MG63 (cell line): ENCODE measurements around the gene C16orf78. TPM values are rescaled to one million over a fixed set of nuclear protein-coding genes. Genes with fewer than 3 reads are reported as not detected.
"Not testable (repeated sequence)": the region's sequence is repeated elsewhere in the genome, so short reads cannot be mapped to it uniquely, and the experiment has no call there.

Experiments used
- DNase-seq: peaks from one replicate; pipeline ENCODE4 v3.0.0-alpha.2; 2020
- H3K27me3 ChIP-seq: fragments of 250-450 bp; sonication (Bioruptor Pico); 2 replicates; pipeline ENCODE4 v1.5.1; 2020; ENCODE audit warnings: mild to moderate bottlenecking, moderate library complexity
- H3K36me3 ChIP-seq: fragments of 250-450 bp; sonication (Bioruptor Pico); 2 replicates; pipeline ENCODE4 v1.5.1; 2020; ENCODE audit warnings: mild to moderate bottlenecking, moderate library complexity
- H3K4me3 ChIP-seq: fragments of 250-450 bp; sonication (Bioruptor Pico); 2 replicates; pipeline ENCODE4 v1.5.1; 2020; ENCODE audit warnings: mild to moderate bottlenecking, moderate library complexity
- H3K9me3 ChIP-seq: fragments of 250-450 bp; sonication (Bioruptor Pico); 2 replicates; pipeline ENCODE4 v1.5.1; 2020; ENCODE audit warnings: mild to moderate bottlenecking, moderate library complexity
- total RNA-seq: library from RNA; depleted of rRNA; stranded (reverse); fragments of >200 nt; shearing (Covaris generic); gene quantifications from 2 replicates; pipeline ENCODE4 v1.2.3, GENCODE V29; 2014; ENCODE audit warnings: low replicate concordance

C16orf78 gene
- total RNA-seq, 1 experiment from 2014 or later = not detected

GRCh38 chr16:49345829-49346228 is 27.8 kb upstream of the C16orf78 start:
- DNase-seq = no peak
- Histone ChIP-seq H3K36me3 (no peaks in the 10 kb centered on the region), H3K4me3 (no peak overlapping the region), H3K27me3 (no peaks in the 10 kb centered on the region), H3K9me3 (no peaks in the 10 kb centered on the region)

- Histone ChIP-seq H3K4me3 (no peak overlapping the region), H3K27me3 (no peaks in the 10 kb centered on the region), H3K36me3 (no peaks in the 10 kb centered on the region), H3K9me3 (no peaks in the 10 kb centered on the region)
- DNase-seq = no peak
Measured at GRCh38 chr16:49346459-49346858, 27.1 kb upstream of the C16orf78 start.

GRCh38 chr16:49347476-49347875 is 26.1 kb upstream of the C16orf78 start:
- no peak for DNase-seq
- H3K9me3 ChIP-seq = no peaks in the 10 kb centered on the region
- H3K4me3 ChIP-seq = no peak overlapping the region
- no peaks in the 10 kb centered on the region for H3K36me3 ChIP-seq
- no peaks in the 10 kb centered on the region for H3K27me3 ChIP-seq

- H3K9me3 ChIP-seq = no peaks in the 10 kb centered on the region
- no peaks in the 10 kb centered on the region for H3K36me3 ChIP-seq
- no peak overlapping the region for H3K4me3 ChIP-seq
- no peak for DNase-seq
- no peaks in the 10 kb centered on the region for H3K27me3 ChIP-seq
Measured at GRCh38 chr16:49348408-49349176, 25.0 kb upstream of the C16orf78 start.

GRCh38 chr16:49349446-49350168 is 24.0 kb upstream of the C16orf78 start:
- no peak overlapping the region for H3K4me3 ChIP-seq
- no peaks in the 10 kb centered on the region for H3K9me3 ChIP-seq
- no peak for DNase-seq
- no peaks in the 10 kb centered on the region for H3K27me3 ChIP-seq
- no peaks in the 10 kb centered on the region for H3K36me3 ChIP-seq

GRCh38 chr16:49350265-49351095 is 23.1 kb upstream of the C16orf78 start:
- peak; percentile 12 for DNase-seq
- Histone ChIP-seq H3K4me3 (no peak overlapping the region), H3K27me3 (no peaks in the 10 kb centered on the region), H3K36me3 (no peaks in the 10 kb centered on the region), H3K9me3 (no peaks in the 10 kb centered on the region)

GRCh38 chr16:49351096-49351487 is 22.5 kb upstream of the C16orf78 start:
- Histone ChIP-seq H3K4me3 (no peak overlapping the region), H3K36me3 (no peaks in the 10 kb centered on the region), H3K27me3 (no peaks in the 10 kb centered on the region), H3K9me3 (no peaks in the 10 kb centered on the region)
- no peak for DNase-seq

- no peaks in the 10 kb centered on the region for H3K9me3 ChIP-seq
- no peaks in the 10 kb centered on the region for H3K27me3 ChIP-seq
- no peak for DNase-seq
- H3K4me3 ChIP-seq = no peak overlapping the region
- H3K36me3 ChIP-seq = no peaks in the 10 kb centered on the region
Measured at GRCh38 chr16:49352892-49353291, 20.7 kb upstream of the C16orf78 start.

GRCh38 chr16:49353680-49354079 is 19.9 kb upstream of the C16orf78 start:
- H3K9me3 ChIP-seq = no peaks in the 10 kb centered on the region
- H3K36me3 ChIP-seq = no peaks in the 10 kb centered on the region
- no peak for DNase-seq
- no peaks in the 10 kb centered on the region for H3K27me3 ChIP-seq
- H3K4me3 ChIP-seq = no peak overlapping the region

GRCh38 chr16:49354101-49354500 is 19.5 kb upstream of the C16orf78 start:
- Histone ChIP-seq H3K4me3 (no peak overlapping the region), H3K9me3 (no peaks in the 10 kb centered on the region), H3K27me3 (no peaks in the 10 kb centered on the region), H3K36me3 (no peaks in the 10 kb centered on the region)
- DNase-seq = no peak

GRCh38 chr16:49354991-49355390 is 18.6 kb upstream of the C16orf78 start:
- DNase-seq = no peak
- no peak overlapping the region for H3K4me3 ChIP-seq

GRCh38 chr16:49355933-49356665 is 17.5 kb upstream of the C16orf78 start:
- DNase-seq = no peak
- Histone ChIP-seq H3K36me3 (no peaks in the 10 kb centered on the region), H3K27me3 (no peaks in the 10 kb centered on the region), H3K9me3 (no peaks in the 10 kb centered on the region), H3K4me3 (no peak overlapping the region)

More at GRCh38 chr16:49354991-49355390, 18.6 kb upstream of the C16orf78 start:
- Histone ChIP-seq H3K9me3 (no peaks in the 10 kb centered on the region), H3K36me3 (no peaks in the 10 kb centered on the region), H3K27me3 (no peaks in the 10 kb centered on the region)

- no peaks in the 10 kb centered on the region for H3K27me3 ChIP-seq
Measured at GRCh38 chr16:49356728-49357488, 16.7 kb upstream of the C16orf78 start.

GRCh38 chr16:49359591-49359990 is 14.0 kb upstream of the C16orf78 start:
- no peaks in the 10 kb centered on the region for H3K27me3 ChIP-seq
- no peak for DNase-seq
- no peak overlapping the region for H3K4me3 ChIP-seq
- no peaks in the 10 kb centered on the region for H3K9me3 ChIP-seq
- H3K36me3 ChIP-seq = no peaks in the 10 kb centered on the region

More at GRCh38 chr16:49356728-49357488, 16.7 kb upstream of the C16orf78 start:
- Histone ChIP-seq H3K9me3 (no peaks in the 10 kb centered on the region), H3K4me3 (no peak overlapping the region), H3K36me3 (no peaks in the 10 kb centered on the region)
- no peak for DNase-seq

GRCh38 chr16:49361731-49362130 is 11.9 kb upstream of the C16orf78 start:
- H3K9me3 ChIP-seq, DNase-seq, H3K27me3 ChIP-seq, H3K4me3 ChIP-seq, H3K36me3 ChIP-seq: not testable (repeated sequence)

GRCh38 chr16:49362230-49362629 is 11.4 kb upstream of the C16orf78 start:
- H3K36me3 ChIP-seq = no peaks in the 10 kb centered on the region
- no peak overlapping the region for H3K4me3 ChIP-seq
- H3K27me3 ChIP-seq = no peaks in the 10 kb centered on the region
- no peaks in the 10 kb centered on the region for H3K9me3 ChIP-seq
- DNase-seq = no peak
